HL-60 (cell line): ENCODE data around the gene DPM1.
A peak's percentile ranks its signal among the peaks of the same experiment; 100 is the strongest.

Experiments
- DNase-seq, 2 experiments: peaks; one replicate each; pipeline ENCODE4 v3.0.0-alpha.2; 2010 to 2020; ENCODE audit warnings: low read depth in 1 of 2, low spot score in 1 of 2
- H3K27ac ChIP-seq: fragments of 250-450 bp; sonication (Bioruptor Pico); replicated peaks from 2 replicates; pipeline ENCODE4 v1.5.1; 2020; ENCODE audit warnings: mild to moderate bottlenecking, moderate library complexity
- H3K27me3 ChIP-seq: fragments of 250-450 bp; sonication (Bioruptor Pico); 2 replicates; pipeline ENCODE4 v1.5.1; 2021; ENCODE audit warnings: mild to moderate bottlenecking, moderate library complexity; ENCODE audit not compliant: insufficient read depth, poor library complexity, severe bottlenecking
- H3K4me3 ChIP-seq: replicated peaks from 2 replicates; pipeline ENCODE4 v1.5.1; 2011; ENCODE audit warnings: mild to moderate bottlenecking, control low read depth, low read length; ENCODE audit not compliant: insufficient read depth
- GABPA ChIP-seq: IDR thresholded peaks from 2 replicates; pipeline ENCODE4 v1.6.1; 2012; ENCODE audit warnings: low read depth
- POLR2AphosphoS5 ChIP-seq: IDR thresholded peaks from 2 replicates; pipeline ENCODE4 v1.6.1; 2012; ENCODE audit warnings: low read depth
- REST ChIP-seq: IDR thresholded peaks from 2 replicates; pipeline ENCODE4 v1.6.1; 2012; ENCODE audit warnings: low read depth; ENCODE audit not compliant: insufficient replicate concordance
- SPI1 ChIP-seq: IDR thresholded peaks from 2 replicates; pipeline ENCODE4 v1.6.1; 2012; ENCODE audit warnings: low read depth, mild to moderate bottlenecking, borderline replicate concordance
- TF ChIP-seq, protein P1 (sequence below): IDR thresholded peaks from one replicate; pipeline ENCODE4 v1.5.1; 2011; ENCODE audit warnings: low read length, control low read depth, inconsistent platforms; ENCODE audit not compliant: insufficient read depth

Gene DPM1

DNA sequence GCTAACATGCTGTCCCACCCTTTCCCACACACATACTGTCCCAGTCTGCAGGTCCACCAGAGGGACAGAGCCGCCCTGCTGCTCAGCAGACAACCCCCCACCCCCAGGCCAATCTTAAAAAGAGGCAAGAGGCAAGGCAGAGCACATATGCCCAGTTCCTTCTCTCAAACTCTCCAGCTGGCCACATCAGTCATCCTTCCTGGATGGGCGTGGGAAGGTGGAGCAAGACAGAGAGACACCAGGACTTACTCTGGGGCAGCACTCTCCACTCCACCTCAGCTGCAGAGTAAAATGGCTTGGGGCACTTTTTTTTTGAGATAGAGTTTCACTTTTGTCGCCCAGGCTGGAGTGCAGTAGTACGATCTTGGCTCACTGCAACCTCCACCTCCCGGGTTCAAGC, 11.1 kb upstream of the DPM1 start:
- no peak overlapping the region for H3K27ac ChIP-seq
- H3K27me3 ChIP-seq, result no peaks in the 10 kb centered on the region
- no peak for DNase-seq

GRCh38 chr20:50968289-50968688, 10.0 kb upstream of the DPM1 start:
- Histone ChIP-seq H3K27me3 (no peaks in the 10 kb centered on the region), H3K27ac (no peak overlapping the region), H3K4me3 (no peak overlapping the region)
- DNase-seq, result no peak
- TF ChIP-seq REST, result no peak
- TF ChIP-seq GABPA, result no peak

More for the DNA sequence above, 11.1 kb upstream of the DPM1 start:
- H3K4me3 ChIP-seq, result no peak overlapping the region
- no peak for TF ChIP-seq SPI1

DNA sequence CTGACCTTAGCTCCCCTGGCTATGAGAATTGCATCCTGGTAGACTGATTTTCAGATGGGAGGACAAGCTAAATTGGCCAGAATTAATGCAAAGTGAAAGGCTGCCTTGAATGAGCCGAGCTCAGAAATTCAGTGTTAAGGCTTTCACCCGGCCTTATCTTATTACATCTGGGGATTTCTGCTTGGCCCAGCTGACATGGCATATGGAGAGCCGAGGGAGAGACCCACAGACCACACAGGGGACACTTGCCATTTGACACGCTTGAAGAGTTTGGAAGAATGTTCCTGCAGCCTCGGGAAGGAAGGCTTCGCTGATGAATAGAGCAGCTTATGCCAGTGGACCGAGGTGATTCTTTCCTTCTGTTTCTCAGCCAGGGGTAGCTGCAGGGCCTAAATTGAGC, 9.3 kb upstream of the DPM1 start:
- TF ChIP-seq SPI1 (no peak), REST (no peak), GABPA (no peak), POLR2AphosphoS5 (no peak)
- TF ChIP-seq, protein P1, sequence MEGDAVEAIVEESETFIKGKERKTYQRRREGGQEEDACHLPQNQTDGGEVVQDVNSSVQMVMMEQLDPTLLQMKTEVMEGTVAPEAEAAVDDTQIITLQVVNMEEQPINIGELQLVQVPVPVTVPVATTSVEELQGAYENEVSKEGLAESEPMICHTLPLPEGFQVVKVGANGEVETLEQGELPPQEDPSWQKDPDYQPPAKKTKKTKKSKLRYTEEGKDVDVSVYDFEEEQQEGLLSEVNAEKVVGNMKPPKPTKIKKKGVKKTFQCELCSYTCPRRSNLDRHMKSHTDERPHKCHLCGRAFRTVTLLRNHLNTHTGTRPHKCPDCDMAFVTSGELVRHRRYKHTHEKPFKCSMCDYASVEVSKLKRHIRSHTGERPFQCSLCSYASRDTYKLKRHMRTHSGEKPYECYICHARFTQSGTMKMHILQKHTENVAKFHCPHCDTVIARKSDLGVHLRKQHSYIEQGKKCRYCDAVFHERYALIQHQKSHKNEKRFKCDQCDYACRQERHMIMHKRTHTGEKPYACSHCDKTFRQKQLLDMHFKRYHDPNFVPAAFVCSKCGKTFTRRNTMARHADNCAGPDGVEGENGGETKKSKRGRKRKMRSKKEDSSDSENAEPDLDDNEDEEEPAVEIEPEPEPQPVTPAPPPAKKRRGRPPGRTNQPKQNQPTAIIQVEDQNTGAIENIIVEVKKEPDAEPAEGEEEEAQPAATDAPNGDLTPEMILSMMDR, result no peak
- no peak overlapping the region for H3K4me3 ChIP-seq
- no peaks in the 10 kb centered on the region for H3K27me3 ChIP-seq
- DNase-seq, result no peak
- H3K27ac ChIP-seq, result no peak overlapping the region

GRCh38 chr20:50959543-50960126, 1.3 kb upstream of the DPM1 start:
- Histone ChIP-seq H3K27me3 (no peaks in the 10 kb centered on the region), H3K4me3 (peak overlapping the region; percentile 98), H3K27ac (peak overlapping the region; percentile 98)
- TF ChIP-seq REST (no peak), SPI1 (no peak)
- TF ChIP-seq, protein P1, result no peak
- no peak for DNase-seq
